GM12891 (cell line): Measurements from ENCODE around the gene KCNK4.
A peak's percentile ranks its signal among the peaks of the same experiment; 100 is the strongest.

Experiments
- DNase-seq: peaks from one replicate; pipeline ENCODE4 v3.0.0; 2011; ENCODE audit warnings: low spot score; ENCODE audit not compliant: insufficient read length
- FAIRE-seq: peaks from 2 replicates; lab custom pipeline; 2011; peaks lifted over from hg19 to GRCh38; lab: Jason Lieb, UNC
- PAX5 ChIP-seq: IDR thresholded peaks from 2 replicates; pipeline ENCODE4 v1.6.1; 2011; ENCODE audit warnings: low read length, moderate library complexity, mild to moderate bottlenecking; ENCODE audit not compliant: insufficient read depth, severe bottlenecking
- POLR2A ChIP-seq: IDR thresholded peaks from 2 replicates; pipeline ENCODE4 v1.6.1; 2011; ENCODE audit warnings: low read depth, low read length, control low read depth
- POLR2AphosphoS5 ChIP-seq: IDR thresholded peaks from 2 replicates; pipeline ENCODE4 v1.6.1; 2011; ENCODE audit warnings: low read depth, low read length, control low read depth
- POU2F2 ChIP-seq: IDR thresholded peaks from 2 replicates; pipeline ENCODE4 v1.6.1; 2011; ENCODE audit warnings: low read depth, mild to moderate bottlenecking, control low read depth, low read length, moderate library complexity
- SPI1 ChIP-seq: IDR thresholded peaks from 2 replicates; pipeline ENCODE4 v1.6.1; 2011; ENCODE audit warnings: low read depth, low read length, control low read depth
- TAF1 ChIP-seq: IDR thresholded peaks from 2 replicates; pipeline ENCODE4 v1.6.1; 2011; ENCODE audit warnings: low read depth, low read length, control low read depth

The KCNK4 gene

DNA sequence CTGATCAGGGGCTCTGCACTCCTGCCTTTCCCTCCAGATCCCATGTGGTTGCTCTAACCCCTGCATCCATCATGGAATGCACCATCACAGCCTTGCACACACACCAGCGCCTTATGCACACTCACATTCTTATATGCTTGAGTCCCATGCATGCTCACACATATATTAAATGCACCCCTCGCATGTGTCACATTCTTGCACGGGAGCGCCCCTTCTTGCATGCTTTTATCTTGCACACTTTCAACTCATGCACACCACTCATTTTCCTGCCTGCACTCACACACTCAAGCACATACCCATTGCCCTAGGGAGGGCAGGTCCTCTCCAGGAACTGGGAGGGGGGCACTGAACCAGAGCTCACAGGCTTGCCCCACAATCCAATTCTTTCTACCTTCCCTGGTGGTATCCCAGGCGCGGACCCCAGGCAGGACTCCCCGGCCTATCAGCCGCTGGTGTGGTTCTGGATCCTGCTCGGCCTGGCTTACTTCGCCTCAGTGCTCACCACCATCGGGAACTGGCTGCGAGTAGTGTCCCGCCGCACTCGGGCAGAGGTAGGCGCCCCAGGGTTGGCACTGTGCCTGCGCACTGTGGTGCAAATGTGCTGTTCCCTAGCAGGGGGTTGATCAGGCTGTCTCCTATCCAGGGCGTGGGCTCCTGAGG lies 6.7 kb downstream of the KCNK4 start:
- DNase-seq: no peak
- TF ChIP-seq SPI1: no peak
- TF ChIP-seq POLR2A: no peak
- TF ChIP-seq POLR2AphosphoS5: no peak
- TF ChIP-seq PAX5: no peak
- no peak for TF ChIP-seq TAF1
- FAIRE-seq: no peak

DNA sequence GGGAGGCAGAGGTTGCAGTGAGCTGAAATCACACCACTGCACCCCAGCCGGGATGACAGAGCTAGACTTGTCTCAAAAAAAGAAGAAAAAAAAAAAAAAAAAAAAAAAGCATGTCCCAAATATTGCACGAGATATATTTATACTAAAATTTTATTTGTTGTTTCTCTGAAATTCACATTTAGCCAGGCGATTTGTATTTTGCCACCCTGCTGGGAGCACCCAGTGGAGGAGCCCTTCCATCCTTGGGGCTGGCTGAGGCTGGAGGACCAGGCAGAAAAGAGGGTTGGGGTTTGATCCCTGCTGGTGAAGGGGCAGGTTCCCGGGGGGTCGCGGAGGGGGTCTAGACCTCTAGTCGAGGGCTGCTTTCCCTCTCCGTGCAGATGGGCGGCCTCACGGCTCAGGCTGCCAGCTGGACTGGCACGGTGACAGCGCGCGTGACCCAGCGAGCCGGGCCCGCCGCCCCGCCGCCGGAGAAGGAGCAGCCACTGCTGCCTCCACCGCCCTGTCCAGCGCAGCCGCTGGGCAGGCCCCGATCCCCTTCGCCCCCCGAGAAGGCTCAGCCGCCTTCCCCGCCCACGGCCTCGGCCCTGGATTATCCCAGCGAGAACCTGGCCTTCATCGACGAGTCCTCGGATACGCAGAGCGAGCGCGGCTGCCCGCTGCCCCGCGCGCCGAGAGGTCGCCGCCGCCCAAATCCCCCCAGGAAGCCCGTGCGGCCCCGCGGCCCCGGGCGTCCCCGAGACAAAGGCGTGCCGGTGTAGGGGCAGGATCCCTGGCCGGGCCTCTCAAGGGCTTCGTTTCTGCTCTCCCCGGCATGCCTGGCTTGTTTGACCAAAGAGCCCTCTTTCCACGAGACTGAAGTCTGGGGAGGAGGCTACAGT lies 8.1 kb downstream of the KCNK4 start:
- FAIRE-seq (no peak), DNase-seq (no peak)
- no peak for TF ChIP-seq PAX5
- TF ChIP-seq SPI1: no peak
- TF ChIP-seq POLR2AphosphoS5: no peak
- TF ChIP-seq POU2F2: no peak
- no peak for TF ChIP-seq POLR2A
- TF ChIP-seq TAF1: no peak

DNA sequence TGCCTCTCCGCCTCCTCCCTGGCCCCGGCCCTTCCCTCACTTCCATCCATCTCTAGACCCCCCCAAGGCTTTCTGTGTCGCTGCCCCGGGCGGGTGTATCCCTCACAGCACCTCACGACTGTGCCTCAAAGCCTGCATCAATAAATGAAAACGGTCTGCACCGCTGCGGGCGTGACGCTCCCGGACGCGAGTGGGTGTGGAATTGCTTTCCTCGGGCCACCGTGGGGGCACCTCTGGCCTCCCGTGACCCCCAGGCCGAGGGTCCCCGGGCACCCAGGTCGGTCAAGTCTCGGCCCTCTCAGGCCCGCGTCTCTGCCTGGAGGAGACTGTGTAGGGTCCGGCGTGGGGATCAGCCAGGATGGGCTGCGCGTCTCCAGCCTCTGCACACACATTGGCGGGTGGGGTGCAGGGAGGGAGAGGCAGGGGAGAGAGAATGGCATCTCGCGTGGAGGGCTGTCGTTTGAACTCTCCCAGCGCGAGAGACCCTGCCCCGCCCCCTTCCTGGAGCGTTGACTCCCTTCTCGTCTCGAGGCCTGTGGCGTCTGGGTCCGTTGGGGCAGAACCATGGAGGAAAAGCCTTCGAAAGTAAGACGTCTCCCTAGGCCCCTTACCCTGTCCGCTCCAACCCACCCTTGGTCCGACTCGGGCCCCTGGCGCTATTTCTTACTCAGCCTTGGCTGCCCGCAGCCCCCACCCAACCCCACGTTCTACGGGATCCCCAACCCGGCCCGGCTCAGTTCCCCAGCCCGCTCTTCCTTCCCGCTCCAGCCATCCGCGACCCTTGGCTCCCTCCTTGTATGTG lies 8.9 kb downstream of the KCNK4 start, which contains the start of gene CATSPERZ:
Gene CATSPERZ, plus strand, starts transcription at position 512 of the 802 bp plus-strand sequence. Its CDS starts 53 bp downstream, at position 565.
- FAIRE-seq (no peak), DNase-seq (no peak)
- TF ChIP-seq SPI1 (no peak), TAF1 (no peak), POLR2AphosphoS5 (no peak)

DNA sequence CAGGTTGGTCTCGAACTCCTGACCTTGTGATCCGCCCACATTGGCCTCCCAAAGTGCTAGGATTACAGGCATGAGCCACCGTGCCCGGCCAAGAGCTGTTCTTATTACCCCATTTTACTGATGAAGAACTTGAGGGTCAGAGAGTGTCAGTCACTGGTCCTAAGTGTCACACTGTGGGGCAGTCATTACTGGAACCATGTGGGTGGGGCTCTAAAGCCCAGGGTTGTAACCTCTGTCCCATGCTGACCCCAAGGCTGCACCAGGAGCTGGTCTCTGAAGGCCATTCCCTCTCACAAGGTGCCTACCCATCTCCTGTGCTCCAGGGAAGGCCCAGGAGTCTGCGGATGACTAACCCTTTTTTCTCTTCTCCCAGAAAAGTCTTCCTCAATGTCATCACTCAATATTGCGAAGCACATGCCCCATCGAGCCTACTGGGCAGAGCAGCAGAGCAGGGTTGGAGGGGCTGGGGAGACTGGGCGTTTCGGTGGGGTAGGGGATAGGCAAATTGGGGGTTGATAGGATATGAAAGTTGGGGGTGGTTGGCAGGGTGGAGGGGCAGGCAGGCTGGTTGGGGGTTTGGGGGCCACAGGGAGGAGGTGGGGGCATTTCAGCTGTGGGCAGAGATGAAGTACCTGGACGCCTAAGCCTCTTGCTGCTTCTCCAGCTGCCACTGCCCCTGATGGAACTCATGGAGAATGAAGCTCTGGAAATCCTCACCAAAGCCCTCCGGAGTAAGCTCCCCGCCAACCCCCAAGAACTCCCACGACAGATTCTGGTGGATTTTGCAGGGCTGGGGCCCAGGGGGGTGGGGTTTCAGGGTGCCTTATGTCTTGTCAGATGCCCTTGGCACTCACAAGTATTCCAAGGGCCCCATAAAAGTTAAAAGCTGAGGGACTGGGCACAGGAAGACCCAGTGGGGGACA lies 12.3 kb downstream of the KCNK4 start:
- no peak for TF ChIP-seq PAX5
- TF ChIP-seq POLR2A: no peak
- TF ChIP-seq SPI1: no peak
- TF ChIP-seq POLR2AphosphoS5: no peak
- TF ChIP-seq TAF1: no peak
- TF ChIP-seq POU2F2: no peak
- DNase-seq (no peak), FAIRE-seq (no peak)

DNA sequence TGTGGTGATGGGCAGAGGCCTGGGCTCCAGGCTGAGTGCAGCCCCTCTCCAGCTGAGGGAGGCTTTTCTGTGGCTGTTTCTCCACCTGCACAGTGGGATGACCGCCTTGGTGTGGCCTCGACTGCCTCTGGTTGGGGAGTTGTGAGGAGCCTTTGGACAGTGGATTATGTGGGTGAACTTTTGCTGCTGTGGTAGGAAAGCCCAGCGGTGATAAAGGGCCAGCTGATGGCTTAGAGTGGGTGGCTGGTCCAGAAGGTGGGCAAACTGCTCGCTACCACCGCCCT lies 12.9 kb downstream of the KCNK4 start:
- FAIRE-seq: no peak
- TF ChIP-seq POU2F2: no peak

DNA sequence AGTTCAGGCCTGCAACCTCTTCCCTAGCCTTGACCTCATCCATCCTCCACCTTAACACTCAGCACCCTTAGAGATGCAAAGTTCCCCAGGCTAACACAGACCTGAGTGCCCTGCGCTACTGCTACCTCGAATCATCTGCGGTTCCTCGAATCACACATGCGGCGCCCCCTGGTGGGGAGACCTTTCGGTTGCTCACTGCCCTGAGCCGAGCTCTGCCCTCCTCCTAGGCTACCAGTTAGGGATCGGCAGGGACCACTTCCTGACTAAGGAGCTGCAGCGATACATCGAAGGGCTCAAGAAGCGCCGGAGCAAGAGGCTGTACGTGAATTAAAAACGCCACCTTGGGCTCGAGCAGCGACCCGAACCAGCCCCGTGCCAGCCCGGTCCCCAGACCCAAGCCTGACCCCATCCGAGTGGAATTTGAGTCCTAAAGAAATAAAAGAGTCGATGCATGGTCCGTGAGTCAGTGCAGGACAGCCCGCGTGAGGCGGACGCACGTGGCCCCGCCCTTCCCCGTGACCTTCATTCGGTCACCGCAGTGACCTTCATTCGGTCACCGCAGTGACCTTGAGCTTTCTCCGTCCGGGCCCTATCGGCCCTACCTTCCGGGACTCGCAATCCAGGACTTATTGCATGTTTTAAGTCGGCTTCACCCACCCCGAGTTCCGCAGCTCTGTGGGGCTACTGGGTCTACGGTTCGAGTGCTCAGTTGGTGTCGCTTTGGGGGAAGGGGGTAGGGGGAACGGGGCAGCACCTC lies 13.4 kb downstream of the KCNK4 start:
- TF ChIP-seq POLR2AphosphoS5 (no peak), PAX5 (no peak), SPI1 (no peak), POU2F2 (no peak), TAF1 (peak; percentile 45; the same call in 1 of the 2 replicates)
- DNase-seq (peak; percentile 85), FAIRE-seq (no peak)

More for the DNA sequence above, 12.9 kb downstream of the KCNK4 start:
- no peak for DNase-seq

DNA sequence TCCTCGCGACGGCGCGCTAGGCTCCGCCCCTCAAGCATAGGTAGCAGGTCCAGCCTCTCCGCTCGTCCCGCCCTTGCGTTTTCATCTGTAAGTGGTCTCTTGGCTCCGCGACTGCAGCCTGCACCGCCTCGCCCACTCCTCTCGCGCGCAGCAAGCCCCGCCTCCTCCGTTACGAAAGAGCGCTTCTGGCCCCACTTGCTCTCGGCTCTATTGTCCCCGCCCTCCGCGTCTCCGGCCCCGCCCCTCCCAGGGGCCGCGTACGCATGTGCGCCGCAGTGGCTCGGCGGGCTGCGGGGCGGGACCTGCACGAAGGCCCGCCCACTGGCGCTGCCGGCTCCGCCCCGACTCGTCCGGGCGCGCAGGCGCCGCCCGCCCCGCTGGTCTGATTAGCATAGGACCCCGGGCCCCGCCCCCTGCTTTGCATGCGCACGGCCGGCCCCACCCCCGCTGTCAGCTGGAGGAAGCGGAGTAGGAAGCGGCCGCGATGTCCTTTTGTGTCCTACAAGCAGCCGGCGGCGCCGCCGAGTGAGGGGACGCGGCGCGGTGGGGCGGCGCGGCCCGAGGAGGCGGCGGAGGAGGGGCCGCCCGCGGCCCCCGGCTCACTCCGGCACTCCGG lies 14.1 kb downstream of the KCNK4 start, which contains the start of gene ESRRA:
Gene ESRRA, plus strand, starts transcription at position 450 of the 616 bp plus-strand sequence. CDS start 1,656 bp downstream, outside the sequence.
- TF ChIP-seq POLR2AphosphoS5 (0 out of 2 replicates have a peak, but pooled peaks have one; percentile 46), POU2F2 (peak; percentile 28; the same call in 1 of the 2 replicates), SPI1 (no peak), PAX5 (no peak), TAF1 (peak; percentile 32; the same call in 1 of the 2 replicates), POLR2A (no peak)
- DNase-seq: peak; percentile 94
- FAIRE-seq: peak; percentile 97

DNA sequence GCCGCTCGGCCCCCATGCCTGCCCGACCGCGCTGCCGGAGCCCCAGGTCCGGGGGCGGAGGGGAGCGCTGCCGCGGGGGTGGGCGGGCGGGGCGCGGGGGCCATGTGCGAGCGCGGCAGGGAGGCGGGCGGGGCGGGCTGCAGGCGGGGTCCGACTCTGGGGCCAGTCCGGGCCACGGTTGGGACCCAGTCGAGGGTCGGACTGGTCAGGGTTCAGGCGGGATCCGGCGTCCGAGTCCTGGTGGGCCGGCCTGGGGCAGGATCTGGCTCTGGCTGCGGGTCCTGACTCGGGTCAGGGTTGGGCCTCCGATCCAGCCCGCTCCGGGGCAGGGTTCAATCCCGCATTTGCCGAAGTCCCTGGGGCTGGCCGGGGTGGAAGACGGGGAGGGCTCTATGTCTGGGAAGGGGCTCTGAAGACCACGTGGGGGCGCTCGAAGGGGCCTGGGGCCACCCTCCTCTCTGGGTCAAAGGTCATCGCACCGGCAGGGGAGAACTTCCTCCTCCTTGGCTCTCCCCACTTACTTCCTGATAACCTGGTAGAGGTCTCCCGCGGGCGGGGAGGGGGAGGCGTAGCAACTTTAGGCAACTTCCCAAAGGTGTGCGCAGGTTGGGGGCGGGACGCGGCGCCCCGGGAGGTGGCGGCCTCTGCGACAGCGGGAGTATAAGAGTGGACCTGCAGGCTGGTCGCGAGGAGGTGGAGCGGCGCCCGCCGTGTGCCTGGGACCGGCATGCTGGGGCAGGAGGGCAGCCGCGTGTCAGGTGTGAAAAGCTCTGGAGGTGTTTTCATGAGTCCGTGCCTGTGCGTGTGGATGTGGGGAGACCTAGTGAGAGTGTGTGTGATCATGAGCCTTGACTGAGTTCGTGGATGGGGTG lies 14.8 kb downstream of the KCNK4 start:
- no peak for TF ChIP-seq TAF1
- no peak for TF ChIP-seq SPI1
- no peak for TF ChIP-seq POU2F2
- no peak for TF ChIP-seq PAX5
- TF ChIP-seq POLR2AphosphoS5: peak; percentile 43; the same call in 1 of the 2 replicates
- TF ChIP-seq POLR2A: 0 out of 2 replicates have a peak, but pooled peaks have one; percentile 2
- FAIRE-seq (peak; percentile 72), DNase-seq (no peak)
